K562 (cell line): Measurements from ENCODE around the gene CCR7. TPM values are rescaled to one million over a fixed set of nuclear protein-coding genes. Genes with fewer than 3 reads are reported as not detected.
A peak's percentile ranks its signal among the peaks of the same experiment; 100 is the strongest.

Experiments used
- BCLAF1 ChIP-seq, 2 experiments: fragments of 450-650 bp in 1 of 2; IDR thresholded peaks; 2 replicates each; pipeline ENCODE4 v1.6.1; 2011 to 2017; ENCODE audit warnings: low read depth in 2 of 2, antibody characterized with exemption in 1 of 2, borderline replicate concordance in 1 of 2, low read length in 1 of 2, mild to moderate bottlenecking in 1 of 2, mixed read lengths in 1 of 2; ENCODE audit not compliant: control insufficient read depth in 1 of 2
- CBX1 ChIP-seq: sonication (generic); IDR thresholded peaks from 2 replicates; pipeline ENCODE4 v1.6.1; 2016; ENCODE audit warnings: antibody characterized with exemption, low read depth, mild to moderate bottlenecking
- DIDO1 ChIP-seq: fragments of 450-650 bp; IDR thresholded peaks from 2 replicates; pipeline ENCODE4 v1.6.1; 2016; ENCODE audit warnings: low read depth, missing biosample characterization, missing genetic modification characterization
- DPF2 ChIP-seq: fragments of 450-650 bp; IDR thresholded peaks from 2 replicates; pipeline ENCODE4 v1.6.1; 2016
- KDM2B ChIP-seq: fragments of 250-450 bp; sonication (Bioruptor Pico); IDR thresholded peaks from 2 replicates; pipeline ENCODE4 v1.8.0; 2021; ENCODE audit warnings: mild to moderate bottlenecking, moderate library complexity
- NCOA6 ChIP-seq: fragments of 450-650 bp; IDR thresholded peaks from 2 replicates; pipeline ENCODE4 v1.6.1; 2017; ENCODE audit warnings: mild to moderate bottlenecking
- PML ChIP-seq: IDR thresholded peaks from 2 replicates; pipeline ENCODE4 v1.6.1; 2012; ENCODE audit warnings: low read length, inconsistent platforms
- RAD51 ChIP-seq: fragments of 450-650 bp; IDR thresholded peaks from 2 replicates; pipeline ENCODE4 v1.7.1; 2016; ENCODE audit warnings: low read depth, mild to moderate bottlenecking, borderline replicate concordance
- SMAD3 ChIP-seq: fragments of 450-650 bp; formaldehyde crosslinking; conservative IDR thresholded peaks from 2 replicates; pipeline ENCODE4 v1.4.0; 2020; ENCODE audit warnings: mild to moderate bottlenecking
- SMAD4 ChIP-seq: fragments of 250-450 bp; sonication (Bioruptor Pico); conservative IDR thresholded peaks from 2 replicates; pipeline ENCODE4 v1.8.0; 2021; ENCODE audit warnings: inconsistent platforms, mild to moderate bottlenecking, moderate library complexity
- SMC3 ChIP-seq: conservative IDR thresholded peaks from 2 replicates; pipeline ENCODE4 v1.6.1; 2011; ENCODE audit warnings: low read depth, low read length, improper control_type of control experiment; ENCODE audit not compliant: insufficient read depth
- TRIM24 ChIP-seq, 2 experiments: fragments of 450-650 bp; IDR thresholded peaks; 2 replicates each; pipeline ENCODE4 v1.6.1; 2016
- ZMIZ1 ChIP-seq, 2 experiments: fragments of 150-350 bp in 1 of 2; IDR thresholded peaks; 2 replicates each; pipeline ENCODE4 v1.6.1; 2012 to 2016; ENCODE audit warnings: low read depth in 2 of 2, low read length in 2 of 2, mild to moderate bottlenecking in 1 of 2, moderate library complexity in 1 of 2
- ZNF699 ChIP-seq: fragments of 250-450 bp; sonication (Bioruptor Pico); IDR thresholded peaks from 2 replicates; pipeline ENCODE4 v1.8.0; 2021; ENCODE audit warnings: mild to moderate bottlenecking, moderate library complexity; ENCODE audit not compliant: insufficient replicate concordance
- polyA plus RNA-seq, 8 experiments: library from polyadenylated mRNA; depleted of rRNA in 4 of 8; stranded (reverse) in 5 of 8; unstranded in 3 of 8; fragments of >200 nt; fragmentation: Nextera tagmentation in 2 of 8; fragmentation: Illumina TruSeq in 1 of 8; extraction: Ambion mirVana in 2 of 8; extraction: Trizol in 1 of 8; gene quantifications; 2 replicates each; pipeline versions ENCODE4 v1.2.1 to v1.2.3, GENCODE V29; 2011 to 2014; ENCODE audit warnings: inconsistent platforms in 1 of 8, missing spikeins in 1 of 8
- total RNA-seq, 7 experiments: library from RNA; depleted of rRNA in 6 of 7; stranded (reverse); fragments of >200 nt in 6 of 7; fragmentation: Illumina TruSeq in 2 of 7; extraction: Trizol in 2 of 7; gene quantifications; 2 replicates each; pipeline versions ENCODE4 v1.2.1 to v1.2.3, GENCODE V29; 2011 to 2021; ENCODE audit warnings: low replicate concordance in 1 of 7
- TF ChIP-seq, protein P1 (sequence below): fragments of 450-650 bp; IDR thresholded peaks from 2 replicates; pipeline ENCODE4 v1.7.1; 2018; ENCODE audit warnings: mild to moderate bottlenecking, low read depth; ENCODE audit not compliant: partially characterized antibody
- TF ChIP-seq, protein P2 (sequence below): IDR thresholded peaks from 2 replicates; pipeline ENCODE4 v1.6.1; 2016; ENCODE audit warnings: missing genetic modification characterization, missing compliant biosample characterization

CCR7 gene
- total and polyA plus RNA-seq, 9 of the 15 experiments (the other 6 are each of a cell fraction or from before 2014, with no cell fraction given) = 0.14 to 1.4 (median 0.56) TPM

GRCh38 chr17:40553694-40554534 is 11.4 kb downstream of the CCR7 start (continued):
- TF ChIP-seq ZMIZ1 (IDR thresholded peaks at IDR 0.05; ENCODE audit: low read depth in 2 of 2, low read length in 2 of 2) = peak in 1 of 2 experiments; percentile 53; a peak in 2 of 4 replicates
- no peak for TF ChIP-seq CBX1
- TF ChIP-seq SMAD3 (CRISPR knock-in tag) = no peak
- no peak for TF ChIP-seq RAD51
- no peak for TF ChIP-seq BCLAF1 (IDR thresholded peaks at IDR 0.05; ENCODE audit: borderline replicate concordance in 1 of 2, control insufficient read depth in 1 of 2, low read depth in 2 of 2, low read length in 1 of 2)
- no peak for TF ChIP-seq SMC3
- TF ChIP-seq, protein P1, sequence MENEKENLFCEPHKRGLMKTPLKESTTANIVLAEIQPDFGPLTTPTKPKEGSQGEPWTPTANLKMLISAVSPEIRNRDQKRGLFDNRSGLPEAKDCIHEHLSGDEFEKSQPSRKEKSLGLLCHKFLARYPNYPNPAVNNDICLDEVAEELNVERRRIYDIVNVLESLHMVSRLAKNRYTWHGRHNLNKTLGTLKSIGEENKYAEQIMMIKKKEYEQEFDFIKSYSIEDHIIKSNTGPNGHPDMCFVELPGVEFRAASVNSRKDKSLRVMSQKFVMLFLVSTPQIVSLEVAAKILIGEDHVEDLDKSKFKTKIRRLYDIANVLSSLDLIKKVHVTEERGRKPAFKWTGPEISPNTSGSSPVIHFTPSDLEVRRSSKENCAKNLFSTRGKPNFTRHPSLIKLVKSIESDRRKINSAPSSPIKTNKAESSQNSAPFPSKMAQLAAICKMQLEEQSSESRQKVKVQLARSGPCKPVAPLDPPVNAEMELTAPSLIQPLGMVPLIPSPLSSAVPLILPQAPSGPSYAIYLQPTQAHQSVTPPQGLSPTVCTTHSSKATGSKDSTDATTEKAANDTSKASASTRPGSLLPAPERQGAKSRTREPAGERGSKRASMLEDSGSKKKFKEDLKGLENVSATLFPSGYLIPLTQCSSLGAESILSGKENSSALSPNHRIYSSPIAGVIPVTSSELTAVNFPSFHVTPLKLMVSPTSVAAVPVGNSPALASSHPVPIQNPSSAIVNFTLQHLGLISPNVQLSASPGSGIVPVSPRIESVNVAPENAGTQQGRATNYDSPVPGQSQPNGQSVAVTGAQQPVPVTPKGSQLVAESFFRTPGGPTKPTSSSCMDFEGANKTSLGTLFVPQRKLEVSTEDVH = no peak
- peak; percentile 33 to 73; a peak in 3 of 4 replicates for TF ChIP-seq TRIM24 (IDR thresholded peaks at IDR 0.05)
- TF ChIP-seq, protein P2, sequence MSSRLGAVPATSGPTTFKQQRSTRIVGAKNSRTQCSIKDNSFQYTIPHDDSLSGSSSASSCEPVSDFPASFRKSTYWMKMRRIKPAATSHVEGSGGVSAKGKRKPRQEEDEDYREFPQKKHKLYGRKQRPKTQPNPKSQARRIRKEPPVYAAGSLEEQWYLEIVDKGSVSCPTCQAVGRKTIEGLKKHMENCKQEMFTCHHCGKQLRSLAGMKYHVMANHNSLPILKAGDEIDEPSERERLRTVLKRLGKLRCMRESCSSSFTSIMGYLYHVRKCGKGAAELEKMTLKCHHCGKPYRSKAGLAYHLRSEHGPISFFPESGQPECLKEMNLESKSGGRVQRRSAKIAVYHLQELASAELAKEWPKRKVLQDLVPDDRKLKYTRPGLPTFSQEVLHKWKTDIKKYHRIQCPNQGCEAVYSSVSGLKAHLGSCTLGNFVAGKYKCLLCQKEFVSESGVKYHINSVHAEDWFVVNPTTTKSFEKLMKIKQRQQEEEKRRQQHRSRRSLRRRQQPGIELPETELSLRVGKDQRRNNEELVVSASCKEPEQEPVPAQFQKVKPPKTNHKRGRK (tag) = no peak
- no peak for TF ChIP-seq DIDO1
- TF ChIP-seq ZNF699 = no peak
- TF ChIP-seq NCOA6 = no peak
- no peak for TF ChIP-seq KDM2B (CRISPR knock-in tag)
- TF ChIP-seq PML = peak; percentile 61; the same call in 1 of the 2 replicates
- TF ChIP-seq DPF2 = peak; percentile 92
- TF ChIP-seq SMAD4 = peak; percentile 95
